ENCODE results near the gene LHFPL6.

LHFPL6 gene

DNA sequence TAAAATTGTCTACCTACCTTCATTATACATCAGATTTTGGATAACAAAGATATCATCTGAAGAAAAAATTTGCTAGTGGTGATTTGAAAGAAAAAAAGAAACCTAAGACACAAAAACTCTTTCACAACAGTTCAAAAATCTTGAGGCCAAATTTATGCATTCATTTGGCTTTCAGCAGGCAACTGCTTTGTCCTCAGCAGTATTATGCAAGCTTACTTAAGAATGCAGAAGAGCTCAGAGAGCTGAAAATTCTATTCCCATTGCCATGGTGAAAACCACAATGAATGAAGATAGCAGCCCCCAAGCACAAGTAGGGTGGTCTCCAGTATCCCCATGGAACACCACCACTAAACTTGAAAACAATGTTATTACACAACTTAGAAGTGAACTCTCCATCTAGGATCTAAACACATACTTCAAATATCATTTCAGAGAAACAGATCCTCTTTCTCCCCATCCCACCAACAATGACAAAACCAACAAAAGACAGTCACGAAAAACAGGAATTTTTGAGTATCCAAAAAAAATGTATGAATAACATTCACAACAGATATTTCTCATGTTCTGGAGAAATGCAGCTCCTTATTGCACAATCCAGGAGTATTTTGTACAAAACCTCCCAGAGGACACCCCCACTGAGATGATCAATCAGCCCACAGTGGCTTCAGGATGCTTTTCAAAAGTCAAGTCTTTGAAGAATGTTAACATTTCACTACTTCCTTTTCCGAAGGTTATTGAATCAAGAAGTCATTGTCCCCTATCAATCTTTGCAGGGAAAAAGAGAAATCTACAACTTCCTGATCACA lies 192.7 kb downstream of the LHFPL6 start:
- DNase-seq, result no peak

DNA sequence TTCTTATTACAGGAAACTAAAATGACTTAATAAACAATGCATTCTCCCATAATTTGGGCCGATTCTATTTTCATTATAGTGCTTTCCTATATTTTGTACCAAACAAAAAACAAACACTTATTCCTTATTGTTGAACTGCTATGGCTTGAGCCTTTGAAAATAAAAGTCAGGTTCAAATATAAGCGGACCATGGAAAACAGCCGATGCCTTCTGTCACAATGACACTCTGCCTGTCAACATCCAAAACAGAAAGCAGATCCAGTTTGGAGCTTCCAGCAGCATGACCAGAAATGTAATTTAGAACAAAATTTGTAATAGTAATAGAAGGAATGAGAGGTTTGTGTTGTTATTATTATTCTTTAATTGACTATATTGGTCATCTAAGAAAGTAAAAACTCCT lies 194.5 kb downstream of the LHFPL6 start:
- no peak for DNase-seq

DNA sequence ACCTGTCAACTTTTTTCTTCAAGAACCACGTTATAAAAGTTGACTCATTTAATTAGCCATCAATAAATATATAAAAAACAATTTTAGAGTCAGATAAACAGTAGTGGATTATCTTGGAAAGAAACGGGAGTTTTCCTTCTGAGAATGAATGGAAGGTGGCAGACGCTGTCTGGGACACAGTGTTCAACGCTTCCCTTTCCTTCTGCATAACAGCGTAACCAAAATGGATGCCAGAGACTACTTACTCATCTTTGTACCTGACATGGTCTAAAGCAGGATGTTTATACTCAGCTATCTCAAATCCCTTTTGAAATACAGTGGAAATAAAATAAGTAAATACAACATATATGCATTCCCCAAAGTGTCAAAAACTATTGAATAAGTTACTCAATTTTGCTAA lies 195.2 kb downstream of the LHFPL6 start:
- DNase-seq, result no peak

DNA sequence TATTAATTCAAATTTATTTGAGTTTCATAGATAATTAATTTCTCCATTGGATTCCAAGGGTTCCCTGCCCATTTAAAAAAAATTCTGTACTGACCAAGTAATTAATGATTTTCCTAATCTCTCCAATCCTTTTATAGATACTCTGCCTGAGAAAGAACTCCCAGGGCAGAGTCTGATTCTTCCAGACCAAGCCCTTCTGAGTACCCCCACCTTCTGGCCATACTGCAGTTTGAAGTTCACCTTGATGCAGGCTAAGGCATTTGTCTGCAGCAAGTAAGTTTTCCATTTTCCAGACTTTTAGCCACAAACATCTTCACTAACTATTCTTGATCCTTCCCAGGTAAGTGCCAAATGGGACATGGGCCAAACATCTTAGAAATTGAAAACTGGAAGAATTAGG lies 195.9 kb downstream of the LHFPL6 start:
- no peak for DNase-seq

DNA sequence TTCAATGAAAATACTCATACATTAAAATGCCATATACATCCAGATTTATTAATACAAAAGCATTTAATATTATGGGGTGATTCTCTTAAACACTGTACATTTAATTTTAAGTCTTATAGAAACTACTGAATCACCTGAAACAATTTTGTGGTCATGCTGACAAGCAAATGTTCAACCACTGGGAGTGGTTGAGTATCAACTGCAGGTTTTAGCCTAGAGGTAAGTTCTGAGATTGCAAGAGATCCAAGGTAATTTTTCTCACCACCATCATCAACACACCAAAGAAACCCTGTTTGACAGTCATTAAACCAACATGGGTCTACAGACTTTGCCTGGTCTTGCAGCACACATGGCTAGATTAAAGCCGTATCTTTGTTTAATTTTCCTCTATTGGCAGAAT lies 196.3 kb downstream of the LHFPL6 start:
- DNase-seq, result no peak

DNA sequence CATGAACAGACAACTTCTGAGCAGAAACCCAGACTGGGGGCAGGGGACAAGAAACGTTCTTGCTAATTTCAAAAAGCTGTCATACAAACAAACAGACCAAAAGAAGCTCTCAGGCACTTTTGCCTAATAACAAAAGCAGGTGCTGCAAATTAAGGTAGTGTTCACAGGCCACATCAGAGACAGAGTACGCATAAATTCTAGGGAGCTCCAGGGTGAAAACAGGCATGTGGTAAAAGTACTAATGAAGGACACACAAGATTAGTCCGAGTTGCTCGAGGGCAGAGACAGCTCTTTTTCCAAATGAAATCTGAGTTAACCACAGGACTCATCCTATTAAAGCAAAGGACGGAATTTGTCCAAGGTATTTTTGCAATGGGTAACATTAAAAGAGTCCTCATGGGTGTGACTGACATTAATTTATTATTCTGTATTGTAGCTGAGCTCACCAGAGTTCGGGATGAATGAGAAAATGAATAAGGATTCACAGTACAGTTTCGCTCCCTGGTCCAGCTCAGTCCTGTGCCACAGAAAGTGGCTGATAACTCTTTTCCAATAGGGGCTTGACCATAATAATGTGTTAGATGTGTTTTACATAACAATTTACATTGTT lies 197.3 kb downstream of the LHFPL6 start:
- no peak for DNase-seq

DNA sequence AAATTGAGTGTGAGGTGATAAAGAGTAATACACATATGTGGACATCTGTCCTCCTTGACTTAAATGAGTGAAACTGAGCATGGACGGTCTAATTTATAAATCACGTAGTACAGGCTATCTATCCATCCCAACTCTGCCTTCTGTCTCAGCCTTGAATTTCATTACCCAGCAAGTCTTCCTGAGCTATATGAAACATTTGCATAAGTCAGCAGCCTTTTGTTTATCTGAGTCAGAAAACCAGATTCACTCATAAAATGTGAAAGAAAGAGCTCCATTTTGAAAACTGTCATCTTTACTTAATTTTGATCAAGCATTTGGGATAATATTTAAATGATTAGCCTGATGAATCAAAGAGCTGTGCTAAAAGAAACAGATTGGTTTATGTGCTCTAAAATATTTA lies 197.9 kb downstream of the LHFPL6 start:
- DNase-seq, result no peak

DNA sequence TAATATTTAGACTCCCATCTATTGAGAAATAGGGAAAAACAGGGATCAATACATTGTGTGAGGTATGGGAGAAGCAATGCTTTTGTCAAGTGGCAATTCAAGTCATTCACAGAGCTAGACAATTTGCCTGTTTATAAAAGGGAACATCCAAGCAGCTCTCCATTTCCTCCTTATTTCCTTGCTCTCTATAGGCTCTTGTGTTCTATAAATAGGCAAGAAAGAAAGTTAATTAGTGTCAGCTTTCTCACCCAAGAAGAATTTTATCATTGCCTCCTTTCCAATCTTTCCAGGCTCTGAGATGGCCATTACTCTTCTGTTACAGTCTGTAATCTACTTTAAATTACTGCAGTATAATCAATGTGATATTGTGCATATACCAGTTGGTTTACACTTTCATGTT lies 199.9 kb downstream of the LHFPL6 start:
- DNase-seq, result no peak

DNA sequence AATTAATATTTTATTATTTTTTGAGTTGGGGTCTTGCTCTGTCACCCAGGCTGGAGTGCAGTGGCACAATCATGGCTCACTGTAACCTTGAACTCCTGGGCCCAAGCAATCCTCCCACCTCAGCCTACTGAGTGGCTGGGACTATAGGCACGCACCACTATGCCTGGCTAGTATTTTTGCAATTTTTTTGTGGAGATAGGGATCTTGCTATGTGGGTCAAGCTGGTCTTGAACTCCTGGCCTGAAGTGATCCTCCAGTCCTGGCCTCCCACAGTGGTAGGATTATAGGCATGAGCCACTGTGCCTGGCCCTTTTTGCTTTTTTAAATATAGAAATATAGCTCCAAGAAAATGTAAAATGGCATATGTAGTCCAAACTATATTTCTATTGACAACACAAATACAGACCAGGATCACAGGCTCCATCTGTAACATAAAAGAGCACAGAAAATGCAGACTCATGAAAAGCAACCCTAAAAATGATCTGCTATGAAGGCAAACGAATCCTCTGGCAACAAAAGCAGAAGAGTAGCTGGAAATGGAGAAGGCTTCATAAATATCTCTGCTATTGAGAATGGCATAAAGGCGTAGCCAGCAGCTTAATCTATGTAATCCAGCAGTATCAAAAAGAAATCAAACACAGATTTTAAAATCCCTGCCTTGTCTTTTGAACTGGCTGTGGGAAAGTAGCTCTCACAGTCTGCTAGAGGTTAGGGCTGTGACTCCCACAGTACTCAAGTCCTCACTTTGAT lies 200.6 kb downstream of the LHFPL6 start:
- no peak for DNase-seq

DNA sequence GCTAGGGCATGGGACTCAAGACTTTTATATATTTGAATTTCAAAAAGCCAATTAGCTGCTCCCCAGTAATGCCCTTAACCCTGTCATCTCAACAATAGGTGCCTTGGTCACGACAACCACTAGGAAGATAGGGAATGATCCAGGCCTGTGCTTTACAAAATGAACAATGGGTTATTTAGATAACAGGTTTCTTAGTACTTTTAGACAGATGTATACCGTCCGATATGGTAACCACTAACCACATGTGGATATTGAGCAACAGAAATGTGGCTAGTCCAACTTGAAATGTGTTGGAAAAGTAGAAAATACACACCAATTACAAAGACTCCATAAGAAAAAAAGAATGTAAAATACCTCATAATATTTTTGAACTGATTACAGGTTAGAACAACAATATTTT lies 201.2 kb downstream of the LHFPL6 start:
- no peak for DNase-seq

DNA sequence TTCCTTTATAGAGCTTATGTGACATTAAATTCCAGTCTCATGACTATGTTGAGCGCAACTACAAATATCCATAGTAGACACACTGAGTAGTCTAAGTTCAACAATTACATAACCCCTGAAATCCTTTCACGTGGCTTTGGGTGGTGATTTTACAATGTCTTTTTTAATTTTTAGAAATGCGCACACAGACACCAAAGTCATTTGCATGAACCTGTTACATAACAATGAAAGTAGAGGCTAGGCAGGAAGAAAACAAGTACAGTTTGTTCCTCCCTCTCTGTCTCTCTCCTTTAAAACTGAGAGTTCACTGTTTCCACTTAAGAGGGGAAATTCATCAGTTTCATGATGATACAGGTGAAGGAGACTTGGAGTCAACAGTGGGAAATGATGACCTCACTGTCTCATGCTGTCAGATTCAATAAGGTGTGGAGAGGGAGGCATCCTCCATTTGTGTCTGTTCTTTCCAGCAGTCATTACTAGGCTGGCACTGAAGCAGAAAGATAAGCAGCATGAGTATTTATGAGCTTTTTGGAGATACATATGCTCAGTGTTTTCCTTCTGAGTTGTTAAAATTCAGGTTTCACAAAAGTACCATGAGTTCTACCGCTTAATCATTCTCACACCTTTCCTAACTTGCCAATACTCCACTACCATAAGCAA lies 201.8 kb downstream of the LHFPL6 start:
- DNase-seq, result no peak

DNA sequence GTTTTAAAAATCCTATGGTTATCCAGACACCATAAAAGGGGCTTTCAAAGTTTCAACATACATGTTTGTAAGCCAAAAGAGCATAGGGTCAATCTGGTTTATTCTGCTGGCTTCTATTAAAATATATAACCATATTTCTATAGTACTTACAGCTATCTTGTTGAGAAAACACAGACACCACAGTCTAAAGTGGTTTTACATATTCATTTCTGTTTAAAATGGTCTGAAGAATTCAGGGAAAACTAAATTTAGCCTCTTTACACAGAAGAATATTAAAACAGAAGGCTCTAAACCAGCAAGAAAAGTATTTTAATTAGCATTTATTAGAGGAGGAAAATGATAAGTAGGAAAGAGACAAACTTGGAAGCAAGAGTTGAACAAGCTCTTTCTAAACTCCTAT lies 203.9 kb downstream of the LHFPL6 start:
- no peak for DNase-seq

DNA sequence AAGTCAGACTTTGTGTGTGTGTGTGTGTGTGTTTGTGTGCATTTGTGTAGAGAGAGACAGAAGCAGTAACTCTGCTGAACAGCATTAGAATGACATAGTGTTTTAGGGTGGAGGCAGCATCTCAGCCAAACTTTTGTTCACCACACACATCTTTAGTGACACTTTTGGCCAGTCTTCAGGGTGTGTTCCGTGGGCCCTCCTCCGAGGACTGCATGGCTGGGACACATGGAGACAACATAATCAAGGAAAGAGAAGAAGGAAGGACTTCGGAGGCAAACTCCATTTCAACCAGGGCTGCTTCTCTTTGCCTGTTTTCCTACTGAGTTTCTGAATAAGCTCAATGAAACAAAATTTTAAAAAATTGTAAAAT lies 205.1 kb downstream of the LHFPL6 start:
- peak; percentile 38 for DNase-seq

DNA sequence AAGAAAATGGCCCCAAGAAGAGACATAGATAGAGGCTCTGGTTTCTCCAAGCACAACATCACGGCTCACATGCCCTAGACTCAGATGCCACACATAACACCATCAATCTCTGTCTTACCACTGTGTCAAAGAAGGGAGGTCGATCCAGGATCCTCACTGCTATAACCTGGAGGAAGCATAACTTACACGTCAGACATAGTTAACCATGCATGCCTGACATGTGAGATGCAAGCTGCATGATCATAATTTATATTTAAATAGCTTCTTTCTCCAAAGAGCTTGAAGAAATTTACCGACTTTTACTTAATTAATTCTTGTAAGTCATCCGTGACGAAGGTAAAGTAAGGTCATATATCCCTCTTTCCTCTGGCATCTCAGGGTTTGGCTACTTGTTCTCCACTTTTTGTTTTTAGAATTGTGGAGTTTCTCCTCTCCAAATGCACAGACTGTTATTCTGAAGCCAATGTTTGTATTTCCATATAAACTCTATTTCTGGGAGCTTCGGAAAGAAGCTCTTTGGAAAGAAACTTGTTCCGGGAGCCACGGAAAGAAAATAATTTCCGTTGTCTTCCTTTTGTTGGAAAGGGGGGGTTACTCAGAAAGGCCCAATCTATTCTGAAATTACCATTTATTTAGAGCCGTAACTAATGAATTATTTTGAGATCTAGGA lies 205.6 kb downstream of the LHFPL6 start:
- no peak for DNase-seq

DNA sequence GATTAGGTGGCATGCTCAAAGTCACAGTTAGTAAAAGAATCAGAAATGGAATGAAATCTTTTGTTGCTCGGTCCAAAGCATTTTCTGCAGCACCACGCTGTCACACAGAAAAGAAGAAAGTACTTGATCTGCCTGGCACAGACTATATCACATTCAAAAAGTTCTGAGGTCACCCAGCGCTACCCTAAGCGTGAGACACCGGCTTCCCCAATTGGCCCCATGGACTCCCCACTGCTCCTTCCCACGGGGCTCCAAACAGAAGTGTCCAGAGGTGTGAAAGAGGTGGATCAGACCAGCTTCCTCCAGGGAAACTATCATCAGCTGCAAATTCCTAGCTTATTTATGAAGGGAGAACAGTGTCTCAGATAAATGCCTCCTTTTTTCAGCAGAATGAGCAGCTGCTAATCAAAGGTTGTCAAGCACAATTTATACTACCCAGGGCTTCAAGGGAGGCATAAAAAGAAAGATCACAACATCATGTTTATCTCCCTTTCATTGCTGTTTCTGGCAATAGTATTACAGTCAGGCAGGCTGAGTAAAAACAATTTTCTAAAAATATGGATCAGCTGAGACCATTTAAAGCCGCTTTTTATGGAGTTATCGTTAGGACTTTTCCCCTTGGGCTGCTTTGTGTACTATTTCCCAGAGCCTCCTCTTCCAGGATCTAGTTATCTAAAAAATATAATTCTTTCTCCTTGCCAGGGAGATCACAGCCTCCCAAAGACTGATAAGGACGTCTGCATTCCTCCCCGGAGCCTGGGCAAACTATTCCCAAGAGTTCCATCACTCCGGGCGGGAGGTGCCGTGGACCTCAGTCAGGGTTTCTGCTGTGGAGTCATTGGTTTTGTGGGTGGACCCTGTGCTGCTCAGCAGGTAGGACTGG lies 208.0 kb downstream of the LHFPL6 start:
- no peak for DNase-seq

DNA sequence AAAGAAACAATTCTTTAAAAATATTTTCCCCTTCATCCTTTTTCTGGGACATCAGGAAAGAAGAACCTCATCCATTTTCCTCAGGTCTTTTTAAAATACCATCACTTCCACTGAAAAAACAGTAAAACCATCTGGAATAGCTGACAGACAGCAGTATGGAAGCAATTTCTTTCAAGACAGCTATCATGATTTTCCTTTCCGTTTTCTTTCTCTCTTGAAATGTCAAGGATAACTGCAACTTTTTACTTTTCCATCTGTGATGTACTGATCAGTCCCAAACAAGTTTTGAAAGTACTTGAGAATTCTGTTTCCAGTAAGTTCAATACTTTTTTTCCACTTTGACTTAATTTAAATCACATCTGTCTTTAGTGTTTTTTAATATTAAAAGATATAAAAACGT lies 211.2 kb downstream of the LHFPL6 start:
- DNase-seq, result no peak

DNA sequence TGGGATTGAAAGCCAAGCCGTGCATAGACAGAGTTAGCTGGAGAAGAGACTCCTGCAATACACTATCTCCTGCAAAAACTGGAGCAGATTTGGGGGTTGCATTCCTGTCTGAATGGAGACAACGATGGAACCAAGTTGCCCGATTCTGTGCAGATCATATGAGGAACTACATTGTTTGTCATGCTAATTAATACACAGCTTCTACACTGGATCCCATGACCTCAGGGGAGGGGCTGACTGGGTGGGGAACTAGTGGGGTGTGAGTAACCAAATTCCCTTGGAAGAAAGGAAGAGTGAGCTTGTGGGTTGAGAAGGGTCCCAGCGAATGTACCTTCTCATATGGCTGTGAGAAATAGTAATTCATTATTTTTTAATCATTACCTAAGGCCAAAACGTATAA lies 214.0 kb downstream of the LHFPL6 start:
- no peak for DNase-seq

DNA sequence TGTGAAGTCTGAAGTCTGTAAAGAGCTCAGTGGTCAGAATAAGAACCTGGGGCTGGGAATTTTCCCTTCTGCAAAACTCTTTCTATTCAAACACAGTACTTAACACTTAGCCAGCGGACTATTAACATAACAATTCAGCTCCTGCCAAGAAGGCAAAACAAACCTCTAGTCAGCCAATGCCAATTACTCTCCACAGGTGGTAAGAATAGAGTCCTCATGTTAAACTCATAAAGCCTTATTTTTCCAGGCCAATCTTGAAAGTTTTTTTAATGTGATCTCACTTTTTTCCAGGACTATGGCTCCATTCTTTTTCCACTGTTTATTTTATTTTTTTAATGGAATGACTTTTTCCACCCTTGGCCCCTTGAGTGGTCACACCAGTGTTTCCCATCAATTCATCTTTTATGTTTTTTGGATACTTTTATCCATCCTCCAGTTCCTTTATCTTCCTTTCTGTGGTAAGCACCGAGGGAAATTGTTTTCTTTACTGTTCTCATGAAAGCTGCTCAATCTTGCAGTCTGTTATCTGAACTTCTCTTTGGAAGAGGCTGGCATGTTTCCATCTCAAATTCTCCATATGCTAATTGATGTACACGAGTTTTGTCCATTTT lies 217.3 kb downstream of the LHFPL6 start:
- DNase-seq, result no peak

DNA sequence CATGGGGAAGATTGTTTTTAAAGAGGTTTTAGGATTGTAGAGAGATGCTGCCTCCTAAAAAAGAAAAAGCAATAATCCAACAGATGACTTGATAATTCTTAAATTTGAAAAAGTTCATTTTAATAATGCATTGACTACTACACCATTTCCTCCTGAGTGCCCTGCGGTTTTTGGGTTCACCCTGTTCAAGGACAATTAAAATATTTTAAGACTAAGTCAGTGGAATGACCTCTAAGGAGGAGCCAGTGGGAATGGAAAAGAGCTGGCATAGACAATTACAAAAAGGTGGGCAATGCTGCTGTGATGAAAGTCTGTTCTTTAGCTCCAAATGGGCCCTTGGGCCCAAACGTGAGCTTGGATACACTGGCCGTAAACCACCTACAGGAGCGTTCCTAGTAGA lies 217.8 kb downstream of the LHFPL6 start:
- DNase-seq, result no peak

DNA sequence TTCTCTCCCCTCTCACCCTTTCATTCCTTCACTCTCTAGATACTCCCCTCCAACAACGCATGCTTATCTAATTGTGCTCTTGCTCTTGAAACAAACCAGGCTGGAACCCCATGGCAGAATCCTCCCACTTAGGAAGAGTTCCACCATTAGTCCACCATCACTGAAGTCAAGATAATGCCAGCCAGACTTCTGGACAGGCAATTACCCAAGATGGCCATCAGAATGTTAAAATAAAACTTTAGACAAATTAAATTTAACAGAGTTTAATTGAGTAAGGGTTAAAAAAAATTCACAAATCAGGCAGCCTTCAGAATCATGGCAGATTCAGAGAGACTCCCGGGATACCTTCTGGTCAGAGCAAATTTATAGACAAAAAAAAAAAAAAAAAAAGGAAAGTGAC lies 221.5 kb downstream of the LHFPL6 start:
- DNase-seq, result no peak
